Muscle layer of colon (tissue), 2 donors: Measurements from ENCODE around the gene SPTB.
A peak's percentile ranks its signal among the peaks of the same experiment; 100 is the strongest.

ENCODE experiments used
- H3K27ac ChIP-seq: one replicate; pipeline ENCODE4 v1.7.0; 2013; ENCODE audit warnings: low read depth, mild to moderate bottlenecking, low read length, moderate library complexity
- H3K27me3 ChIP-seq, 2 donors: one replicate each; pipeline ENCODE4 v1.7.0; 2013; ENCODE audit warnings: low read length in 2 of 2, mild to moderate bottlenecking in 2 of 2; ENCODE audit not compliant: insufficient read depth in 2 of 2, control insufficient read depth in 1 of 2
- H3K36me3 ChIP-seq: one replicate; pipeline ENCODE4 v1.7.0; 2013; ENCODE audit warnings: mild to moderate bottlenecking, low read length; ENCODE audit not compliant: insufficient read depth
- H3K4me1 ChIP-seq: one replicate; pipeline ENCODE4 v1.7.0; 2013; ENCODE audit warnings: mild to moderate bottlenecking, low read length; ENCODE audit not compliant: insufficient read depth
- H3K4me3 ChIP-seq, 2 donors: one replicate each; pipeline ENCODE4 v1.7.0; 2013; ENCODE audit warnings: low read length in 2 of 2, low read depth in 1 of 2, mild to moderate bottlenecking in 1 of 2, moderate library complexity in 1 of 2
- H3K9ac ChIP-seq: one replicate; pipeline ENCODE4 v1.7.0; 2013; ENCODE audit warnings: low read length
- H3K9me3 ChIP-seq: one replicate; pipeline ENCODE4 v1.7.0; 2013; ENCODE audit warnings: mild to moderate bottlenecking, low read length
- donor health status: abdominal sarcoma.
- donor health status: Adenocarcinoma of cecum.

The SPTB gene

GRCh38 chr14:64769096-64770020 lies 110.3 kb downstream of the SPTB start:
- H3K4me1 ChIP-seq, result peaks cover 2% of the 10 kb centered on the region
- H3K27ac ChIP-seq, result no peak overlapping the region
- H3K9ac ChIP-seq, result no peak overlapping the region
- H3K4me3 ChIP-seq, result no peak overlapping the region
- no peaks in the 10 kb centered on the region for H3K9me3 ChIP-seq
- no peaks in the 10 kb centered on the region for H3K36me3 ChIP-seq
- H3K27me3 ChIP-seq, result no peaks in the 10 kb centered on the region

- no peaks in the 10 kb centered on the region for H3K9me3 ChIP-seq
- no peaks in the 10 kb centered on the region for H3K36me3 ChIP-seq
- no peak overlapping the region for H3K27ac ChIP-seq
- peaks cover 10% of the 10 kb centered on the region for H3K4me1 ChIP-seq
- H3K27me3 ChIP-seq, result no peaks in the 10 kb centered on the region
- no peak overlapping the region for H3K4me3 ChIP-seq
- H3K9ac ChIP-seq, result no peak overlapping the region
Observed at GRCh38 chr14:64768401-64769095, 111.2 kb downstream of the SPTB start.

GRCh38 chr14:64767215-64767964 lies 112.3 kb downstream of the SPTB start:
- Histone ChIP-seq H3K4me1 (peaks cover 18% of the 10 kb centered on the region), H3K9me3 (no peaks in the 10 kb centered on the region), H3K27ac (no peak overlapping the region), H3K9ac (no peak overlapping the region), H3K27me3 (no peaks in the 10 kb centered on the region), H3K36me3 (no peaks in the 10 kb centered on the region), H3K4me3 (no peak overlapping the region)

- H3K9me3 ChIP-seq, result no peaks in the 10 kb centered on the region
- no peaks in the 10 kb centered on the region for H3K27me3 ChIP-seq
- H3K27ac ChIP-seq, result no peak overlapping the region
- peaks cover 26% of the 10 kb centered on the region for H3K4me1 ChIP-seq
- H3K36me3 ChIP-seq, result no peaks in the 10 kb centered on the region
- H3K4me3 ChIP-seq, result no peak overlapping the region
- no peak overlapping the region for H3K9ac ChIP-seq
Observed at GRCh38 chr14:64766430-64767151, 113.1 kb downstream of the SPTB start.

- Histone ChIP-seq H3K9ac (no peak overlapping the region), H3K4me1 (peaks cover 34% of the 10 kb centered on the region), H3K36me3 (no peaks in the 10 kb centered on the region), H3K4me3 (no peak overlapping the region), H3K27ac (no peak overlapping the region), H3K27me3 (no peaks in the 10 kb centered on the region), H3K9me3 (no peaks in the 10 kb centered on the region)
Observed at GRCh38 chr14:64765740-64766302, 113.9 kb downstream of the SPTB start.

GRCh38 chr14:64764641-64765520 lies 114.8 kb downstream of the SPTB start:
- Histone ChIP-seq H3K9me3 (no peaks in the 10 kb centered on the region), H3K4me3 (peak overlapping the region in 1 of 2 donors; percentile 41), H3K9ac (no peak overlapping the region), H3K4me1 (peaks cover 35% of the 10 kb centered on the region), H3K27ac (peak overlapping the region; percentile 73), H3K27me3 (no peaks in the 10 kb centered on the region), H3K36me3 (no peaks in the 10 kb centered on the region)

GRCh38 chr14:64763801-64764621 lies 115.7 kb downstream of the SPTB start:
- Histone ChIP-seq H3K9me3 (no peaks in the 10 kb centered on the region), H3K9ac (no peak overlapping the region), H3K27me3 (no peaks in the 10 kb centered on the region), H3K4me3 (peak overlapping the region in 1 of 2 donors; percentile 41), H3K27ac (peak overlapping the region; percentile 73), H3K4me1 (peaks cover 41% of the 10 kb centered on the region), H3K36me3 (no peaks in the 10 kb centered on the region)

- Histone ChIP-seq H3K4me3 (no peak overlapping the region), H3K27ac (peak overlapping the region; percentile 73), H3K36me3 (no peaks in the 10 kb centered on the region), H3K4me1 (peaks cover 48% of the 10 kb centered on the region), H3K9ac (no peak overlapping the region), H3K27me3 (no peaks in the 10 kb centered on the region), H3K9me3 (no peaks in the 10 kb centered on the region)
Observed at GRCh38 chr14:64763085-64763782, 116.5 kb downstream of the SPTB start.
